ENCODE results near the gene KRT13. TPM values are rescaled to one million over a fixed set of nuclear protein-coding genes. Genes with fewer than 3 reads are reported as not detected.

The KRT13 gene
- total RNA-seq, 1 donor: 0.73 TPM

DNA sequence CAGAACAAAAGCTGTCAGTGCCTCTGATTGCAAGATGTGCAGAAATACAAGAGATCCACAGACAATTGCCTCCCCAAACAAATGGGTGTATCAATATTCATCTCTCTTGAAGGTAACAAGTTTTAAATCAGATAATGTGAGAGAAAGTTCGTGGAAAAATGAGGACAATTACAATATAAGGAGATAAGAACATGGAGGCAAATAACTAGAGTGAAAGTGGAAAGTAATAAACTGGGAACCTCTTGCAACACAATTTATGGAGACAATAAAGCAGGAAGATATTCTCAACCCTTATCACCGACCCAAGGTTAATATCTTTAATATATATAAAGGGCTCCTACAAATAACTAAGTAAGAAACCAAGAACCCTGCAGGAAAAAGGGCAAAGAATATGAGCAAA, 36.9 kb upstream of the KRT13 start:
- no peak overlapping the region for H3K4me3 ChIP-seq (ENCODE audit: low read length)
- H3K4me1 ChIP-seq (ENCODE audit: insufficient read depth, low read length): no peaks in the 10 kb centered on the region
- H3K9me3 ChIP-seq (ENCODE audit: low read depth, low read length): no peaks in the 10 kb centered on the region
- H3K27me3 ChIP-seq (ENCODE audit: insufficient read depth, low read length): no peaks in the 10 kb centered on the region

GRCh38 chr17:41540921-41541625, 35.7 kb upstream of the KRT13 start:
- Histone ChIP-seq H3K4me3 (ENCODE audit: low read length) (no peak overlapping the region), H3K4me1 (ENCODE audit: insufficient read depth, low read length) (no peaks in the 10 kb centered on the region), H3K27me3 (ENCODE audit: insufficient read depth, low read length) (no peaks in the 10 kb centered on the region), H3K9me3 (ENCODE audit: low read depth, low read length) (no peaks in the 10 kb centered on the region)

DNA sequence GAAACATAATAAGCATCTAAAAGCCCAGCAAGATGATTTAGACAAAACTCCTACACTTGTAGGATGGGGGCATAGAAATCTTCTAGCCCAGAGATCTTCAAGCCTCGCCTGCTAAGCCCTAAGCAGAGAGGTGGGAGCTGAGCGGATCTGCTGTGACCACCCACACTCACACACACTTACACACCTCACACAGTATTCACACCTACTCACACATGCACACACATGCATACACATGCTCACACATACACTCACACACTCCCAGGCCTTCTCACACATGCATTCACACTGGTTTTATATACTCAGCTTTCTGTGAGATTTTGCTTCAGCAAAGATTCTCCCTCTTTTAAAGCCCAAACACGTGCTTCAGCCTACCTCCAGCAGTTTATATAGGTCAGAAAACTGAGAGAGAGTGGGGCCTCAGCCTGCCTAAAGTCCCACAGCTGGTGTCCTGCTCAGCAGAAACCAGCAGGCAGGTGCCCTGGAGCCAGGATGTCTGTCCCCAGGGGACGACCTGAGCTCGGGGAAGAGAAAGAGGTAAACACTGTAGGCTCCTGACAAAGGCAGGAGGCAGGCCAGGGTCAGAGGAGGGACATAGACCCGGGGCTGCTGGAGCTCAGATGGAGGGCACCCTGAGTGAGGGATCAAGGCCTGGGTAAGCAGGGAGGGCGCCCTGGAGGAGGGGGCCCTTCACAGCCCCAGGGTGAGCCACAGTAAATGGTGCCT, 34.7 kb upstream of the KRT13 start:
- no peak overlapping the region for H3K4me3 ChIP-seq (ENCODE audit: low read length)
- H3K27me3 ChIP-seq (ENCODE audit: insufficient read depth, low read length): no peaks in the 10 kb centered on the region
- no peaks in the 10 kb centered on the region for H3K4me1 ChIP-seq (ENCODE audit: insufficient read depth, low read length)
- no peaks in the 10 kb centered on the region for H3K9me3 ChIP-seq (ENCODE audit: low read depth, low read length)

DNA sequence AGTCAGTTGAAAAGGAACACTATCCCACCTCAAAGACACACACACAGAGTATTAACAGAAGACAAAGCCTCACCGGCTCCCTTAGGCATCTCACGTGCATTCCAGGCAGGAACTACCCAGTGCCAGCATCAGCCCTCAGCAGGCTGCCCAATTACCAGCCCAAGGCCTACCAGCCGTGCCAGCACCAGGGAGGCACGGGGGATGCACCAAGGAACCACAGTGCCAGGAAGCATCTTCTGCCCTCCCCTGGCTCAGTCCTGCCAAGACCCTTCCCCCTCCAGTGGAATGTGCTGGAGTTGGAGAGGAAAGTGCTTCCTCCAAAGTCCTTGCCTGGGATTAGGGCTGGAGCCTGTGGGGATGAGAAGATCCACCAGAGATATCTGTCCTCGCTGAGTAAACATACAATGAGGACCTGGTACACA, 33.7 kb upstream of the KRT13 start:
- no peak overlapping the region for H3K4me3 ChIP-seq (ENCODE audit: low read length)
- no peaks in the 10 kb centered on the region for H3K4me1 ChIP-seq (ENCODE audit: insufficient read depth, low read length)
- H3K9me3 ChIP-seq (ENCODE audit: low read depth, low read length): no peaks in the 10 kb centered on the region
- H3K27me3 ChIP-seq (ENCODE audit: insufficient read depth, low read length): no peaks in the 10 kb centered on the region

- no peaks in the 10 kb centered on the region for H3K9me3 ChIP-seq (ENCODE audit: low read depth, low read length)
- H3K4me3 ChIP-seq (ENCODE audit: low read length): no peak overlapping the region
- peaks cover 1% of the 10 kb centered on the region for H3K27me3 ChIP-seq (ENCODE audit: insufficient read depth, low read length)
- no peaks in the 10 kb centered on the region for H3K4me1 ChIP-seq (ENCODE audit: insufficient read depth, low read length)
These were observed 33.2 kb upstream of the KRT13 start for GRCh38 chr17:41538565-41538991.

GRCh38 chr17:41537990-41538389, 32.6 kb upstream of the KRT13 start:
- H3K27me3 ChIP-seq (ENCODE audit: insufficient read depth, low read length): peaks cover 3% of the 10 kb centered on the region
- H3K4me3 ChIP-seq (ENCODE audit: low read length): no peak overlapping the region
- no peaks in the 10 kb centered on the region for H3K4me1 ChIP-seq (ENCODE audit: insufficient read depth, low read length)
- H3K9me3 ChIP-seq (ENCODE audit: low read depth, low read length): no peaks in the 10 kb centered on the region

DNA sequence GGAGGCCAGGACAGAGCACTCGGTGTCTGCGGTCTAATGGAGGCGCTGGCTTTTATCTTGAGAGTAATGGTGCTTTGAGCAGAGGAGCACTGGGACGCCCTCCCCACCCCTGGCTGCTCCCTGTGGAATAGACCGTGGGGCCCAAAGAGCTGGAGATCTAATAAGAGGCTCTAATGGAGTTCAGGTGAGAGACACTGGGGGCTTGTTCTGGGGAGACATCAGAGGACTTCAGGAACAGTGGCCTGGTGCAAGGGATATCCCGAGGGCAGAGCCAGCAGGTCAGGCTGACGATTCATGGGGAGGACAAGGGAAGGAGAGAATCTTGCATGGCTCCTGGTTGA, 32.2 kb upstream of the KRT13 start:
- Histone ChIP-seq H3K27me3 (ENCODE audit: insufficient read depth, low read length) (peaks cover 3% of the 10 kb centered on the region), H3K9me3 (ENCODE audit: low read depth, low read length) (no peaks in the 10 kb centered on the region), H3K4me1 (ENCODE audit: insufficient read depth, low read length) (no peaks in the 10 kb centered on the region), H3K4me3 (ENCODE audit: low read length) (no peak overlapping the region)

GRCh38 chr17:41536741-41537613, 31.6 kb upstream of the KRT13 start:
- Histone ChIP-seq H3K4me1 (ENCODE audit: insufficient read depth, low read length) (no peaks in the 10 kb centered on the region), H3K27me3 (ENCODE audit: insufficient read depth, low read length) (peaks cover 3% of the 10 kb centered on the region), H3K4me3 (ENCODE audit: low read length) (no peak overlapping the region), H3K9me3 (ENCODE audit: low read depth, low read length) (no peaks in the 10 kb centered on the region)

DNA sequence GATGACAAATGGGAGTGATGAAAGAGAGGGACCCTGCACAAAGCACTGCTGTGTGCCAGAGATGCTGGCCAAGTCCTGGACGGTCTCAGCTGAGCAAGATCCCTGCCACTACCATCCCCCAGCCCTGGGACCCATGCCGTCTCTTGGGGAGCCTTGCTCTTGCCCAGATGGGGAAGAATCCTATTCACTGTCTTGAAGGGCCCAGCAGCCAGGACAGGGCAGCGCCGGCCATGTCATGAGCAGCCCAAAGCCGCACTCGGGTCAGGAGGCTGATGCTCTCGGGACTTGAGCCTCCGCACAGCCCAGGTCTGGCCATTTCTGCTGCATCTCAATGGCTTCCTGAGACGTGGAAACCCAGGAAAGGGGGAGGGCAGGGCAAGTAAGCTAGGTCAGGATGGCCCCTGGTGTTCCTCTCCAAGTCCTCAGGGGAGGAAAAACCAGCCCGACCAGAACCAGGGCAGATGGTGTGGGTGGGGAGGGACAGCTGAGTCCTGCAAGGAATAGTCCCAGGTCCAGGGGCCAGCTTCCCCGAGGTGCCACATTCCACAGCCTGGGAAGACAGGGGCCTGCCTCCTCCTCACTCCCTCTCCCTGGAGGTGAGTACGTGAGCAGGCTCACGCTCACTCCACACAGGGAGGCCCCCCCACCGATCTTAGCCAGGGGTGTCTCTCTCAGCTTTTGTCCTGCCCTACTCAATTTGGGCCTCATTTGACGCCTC, 30.5 kb upstream of the KRT13 start:
- H3K9me3 ChIP-seq (ENCODE audit: low read depth, low read length): no peaks in the 10 kb centered on the region
- no peaks in the 10 kb centered on the region for H3K4me1 ChIP-seq (ENCODE audit: insufficient read depth, low read length)
- H3K4me3 ChIP-seq (ENCODE audit: low read length): no peak overlapping the region
- H3K27me3 ChIP-seq (ENCODE audit: insufficient read depth, low read length): peaks cover 8% of the 10 kb centered on the region

GRCh38 chr17:41534899-41535546, 29.6 kb upstream of the KRT13 start:
- H3K27me3 ChIP-seq (ENCODE audit: insufficient read depth, low read length): peaks cover 17% of the 10 kb centered on the region
- no peak overlapping the region for H3K4me3 ChIP-seq (ENCODE audit: low read length)
- no peaks in the 10 kb centered on the region for H3K4me1 ChIP-seq (ENCODE audit: insufficient read depth, low read length)
- H3K9me3 ChIP-seq (ENCODE audit: low read depth, low read length): no peaks in the 10 kb centered on the region

DNA sequence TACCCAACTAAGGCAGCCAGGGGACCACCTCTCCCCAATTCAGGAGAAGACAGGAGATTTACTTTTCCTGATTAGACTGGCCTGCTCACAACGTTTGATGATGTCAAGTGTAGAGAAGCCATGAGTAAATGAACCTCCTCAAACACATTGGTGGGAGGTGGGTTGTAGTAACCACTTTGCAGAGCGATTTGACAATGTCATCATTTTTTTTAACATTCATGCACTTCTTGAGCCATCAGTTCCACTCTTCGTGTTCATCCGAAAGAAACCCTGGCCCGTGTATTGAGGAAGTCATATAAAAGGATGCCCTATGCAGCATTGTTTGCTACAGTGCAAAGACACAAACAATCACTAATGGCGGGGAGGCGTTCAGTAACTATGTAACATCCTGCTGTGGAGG, 28.2 kb upstream of the KRT13 start:
- Histone ChIP-seq H3K4me1 (ENCODE audit: insufficient read depth, low read length) (no peaks in the 10 kb centered on the region), H3K4me3 (ENCODE audit: low read length) (no peak overlapping the region), H3K9me3 (ENCODE audit: low read depth, low read length) (no peaks in the 10 kb centered on the region), H3K27me3 (ENCODE audit: insufficient read depth, low read length) (peaks cover 30% of the 10 kb centered on the region)

DNA sequence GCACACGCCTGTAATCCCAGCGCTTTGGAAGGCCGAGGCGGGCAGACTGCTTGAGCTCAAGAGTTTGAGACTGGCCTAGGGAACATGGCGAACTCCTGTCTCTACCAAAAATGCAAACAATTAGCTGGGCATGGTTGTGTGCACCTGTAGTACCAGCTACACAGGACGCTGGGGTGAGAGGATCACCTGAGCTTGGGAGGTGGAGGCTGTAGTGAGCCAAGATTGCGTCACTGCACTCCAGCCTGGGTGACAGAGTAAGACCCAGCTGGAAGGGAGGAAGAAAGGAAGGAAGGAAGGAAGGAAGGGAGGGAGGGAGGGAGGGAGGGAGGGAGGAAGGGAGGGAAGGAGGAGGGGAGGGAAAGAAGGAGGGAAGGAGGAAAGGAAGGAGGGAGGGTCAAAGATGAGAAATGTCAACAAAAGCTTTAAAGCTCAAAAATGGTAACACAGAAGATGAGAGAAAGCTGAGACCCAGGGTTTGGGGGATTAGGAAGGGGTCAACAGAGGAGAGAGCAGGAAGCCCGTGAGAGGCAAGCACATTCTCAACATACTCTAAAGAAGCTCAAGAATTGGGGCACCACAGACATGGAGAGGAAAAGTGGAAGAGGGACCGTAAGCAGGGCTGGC, 27.6 kb upstream of the KRT13 start:
- Histone ChIP-seq H3K4me1 (ENCODE audit: insufficient read depth, low read length) (peaks cover 4% of the 10 kb centered on the region), H3K4me3 (ENCODE audit: low read length) (no peak overlapping the region), H3K9me3 (ENCODE audit: low read depth, low read length) (no peaks in the 10 kb centered on the region), H3K27me3 (ENCODE audit: insufficient read depth, low read length) (peaks cover 36% of the 10 kb centered on the region)

- H3K4me1 ChIP-seq (ENCODE audit: insufficient read depth, low read length): peaks cover 10% of the 10 kb centered on the region
- peaks cover 47% of the 10 kb centered on the region for H3K27me3 ChIP-seq (ENCODE audit: insufficient read depth, low read length)
- no peak overlapping the region for H3K4me3 ChIP-seq (ENCODE audit: low read length)
- no peaks in the 10 kb centered on the region for H3K9me3 ChIP-seq (ENCODE audit: low read depth, low read length)
These were observed 26.6 kb upstream of the KRT13 start for GRCh38 chr17:41531993-41532392.
